Endothelial cell of umbilical vein (primary cell): ENCODE data around the gene DBNL. TPM values are rescaled to one million over a fixed set of nuclear protein-coding genes. Genes with fewer than 3 reads are reported as not detected.

Experiments used
- BruUV-seq: library from RNA; stranded (reverse); fragments of 400-500 nt; replicated peaks from 2 replicates; lab custom pipeline; 2021; lab: Mats Ljungman, UMichigan
- CTCF ChIA-PET: fragments of 300-600, 350-600 bp; sonication (Branson Sonifier 250); formaldehyde crosslinking; loops from one replicate; lab custom pipeline; 2021; ENCODE audit warnings: antibody characterized with exemption, inconsistent platforms; lab: Charles Lee
- POLR2A ChIA-PET: fragments of 300-600, 350-600 bp; sonication (Branson Sonifier 250); formaldehyde crosslinking; loops from one replicate; lab custom pipeline; 2021; ENCODE audit warnings: antibody characterized with exemption, inconsistent platforms; lab: Charles Lee
- DNase-seq: peaks from one replicate; pipeline ENCODE4 v3.0.0-alpha.2; 2011; ENCODE audit warnings: low read depth, low spot score
- FAIRE-seq: peaks from 2 replicates; lab custom pipeline; 2011; peaks lifted over from hg19 to GRCh38; lab: Jason Lieb, UNC
- H2AFZ ChIP-seq: 2 replicates; pipeline ENCODE4 v1.6.0; 2012; ENCODE audit warnings: low read depth, low read length, control low read depth, inconsistent platforms
- H3K27ac ChIP-seq: 2 replicates; pipeline ENCODE4 v1.5.1; 2011; ENCODE audit warnings: low read depth, mild to moderate bottlenecking, control low read depth, low read length, moderate library complexity; ENCODE audit not compliant: insufficient read depth
- H3K27me3 ChIP-seq, 2 experiments: 2 replicates each; pipeline versions ENCODE4 v1.6.0 to v1.6.1; 2011; ENCODE audit warnings: low read length in 2 of 2, mixed read lengths in 1 of 2; ENCODE audit not compliant: control insufficient read depth in 2 of 2, insufficient read depth in 2 of 2
- H3K36me3 ChIP-seq, 2 experiments: 2 replicates in 1 of 2; 3 replicates in 1 of 2; pipeline ENCODE4 v1.5.1; 2011; ENCODE audit warnings: low read length in 2 of 2, mild to moderate bottlenecking in 1 of 2, moderate library complexity in 1 of 2; ENCODE audit not compliant: control insufficient read depth in 2 of 2, insufficient read depth in 2 of 2; ENCODE audit errors: extremely low read depth in 1 of 2
- H3K4me1 ChIP-seq: 3 replicates; pipeline ENCODE4 v1.5.1; 2011; ENCODE audit warnings: mild to moderate bottlenecking, low read length; ENCODE audit not compliant: control insufficient read depth, insufficient read depth; ENCODE audit errors: extremely low read depth
- H3K4me2 ChIP-seq: 2 replicates; pipeline ENCODE4 v1.6.1; 2011; ENCODE audit warnings: low read length, control low read depth, mixed read lengths; ENCODE audit not compliant: insufficient read depth
- H3K4me3 ChIP-seq, 3 experiments: fragments of 200-600 bp in 1 of 3; sonication (generic), shearing (Covaris generic) in 1 of 3; replicated peaks in 1 of 3; 2 replicates each; pipeline ENCODE4 v1.5.1; 2011 to 2016; ENCODE audit warnings: control low read depth in 3 of 3, low read length in 3 of 3, mild to moderate bottlenecking in 2 of 3, inconsistent platforms in 1 of 3, low read depth in 1 of 3, moderate library complexity in 1 of 3; ENCODE audit not compliant: insufficient read depth in 1 of 3
- H3K79me2 ChIP-seq: 2 replicates; pipeline ENCODE4 v1.6.0; 2012; ENCODE audit warnings: low read length, inconsistent platforms; ENCODE audit not compliant: control insufficient read depth, insufficient read depth
- H3K9ac ChIP-seq: replicated peaks from 2 replicates; pipeline ENCODE3; 2011; ENCODE audit warnings: low read length, control low read depth; ENCODE audit not compliant: insufficient read depth; ENCODE audit errors: extremely low read depth
- H3K9me1 ChIP-seq: replicated peaks from 3 replicates; pipeline ENCODE4 v1.6.0; 2011; ENCODE audit warnings: mild to moderate bottlenecking, low read length; ENCODE audit not compliant: control insufficient read depth, insufficient read depth; ENCODE audit errors: extremely low read depth
- H3K9me3 ChIP-seq: replicated peaks from 2 replicates; pipeline ENCODE4 v1.5.1; 2012; ENCODE audit warnings: low read length, inconsistent platforms; ENCODE audit not compliant: control insufficient read depth, insufficient read depth
- H4K20me1 ChIP-seq: replicated peaks from 2 replicates; pipeline ENCODE3; 2011; ENCODE audit warnings: mild to moderate bottlenecking, low read length; ENCODE audit not compliant: control insufficient read depth, insufficient read depth; ENCODE audit errors: extremely low read depth
- EZH2 ChIP-seq: IDR thresholded peaks from 2 replicates; pipeline ENCODE4 v1.6.1; 2012; ENCODE audit warnings: borderline replicate concordance, low read depth, mild to moderate bottlenecking, moderate library complexity, low read length, inconsistent platforms; ENCODE audit not compliant: severe bottlenecking
- FOS ChIP-seq: IDR thresholded peaks from 2 replicates; pipeline ENCODE4 v1.6.1; 2011; ENCODE audit warnings: mild to moderate bottlenecking, low read length, moderate library complexity, borderline replicate concordance; ENCODE audit not compliant: insufficient read depth
- GATA2 ChIP-seq: IDR thresholded peaks from 2 replicates; pipeline ENCODE4 v1.7.0; 2011; ENCODE audit warnings: low read depth, mild to moderate bottlenecking, moderate library complexity, mixed read lengths, low read length; ENCODE audit not compliant: insufficient read length, insufficient read depth
- JUN ChIP-seq: IDR thresholded peaks from 2 replicates; pipeline ENCODE4 v1.6.1; 2011; ENCODE audit warnings: borderline replicate concordance, low read depth; ENCODE audit not compliant: insufficient read length, insufficient read depth
- MYC ChIP-seq: IDR thresholded peaks from one replicate; pipeline ENCODE4 v1.6.1; 2011; ENCODE audit warnings: mild to moderate bottlenecking, low read depth, low read length
- POLR2A ChIP-seq: IDR thresholded peaks from 2 replicates; pipeline ENCODE4 v1.6.1; 2012; ENCODE audit warnings: low read depth, mild to moderate bottlenecking, control low read depth, low read length
- POLR2AphosphoS5 ChIP-seq: IDR thresholded peaks from 2 replicates; pipeline ENCODE4 v1.6.1; 2012; ENCODE audit warnings: low read depth, mild to moderate bottlenecking, control low read depth, low read length, moderate library complexity; ENCODE audit not compliant: insufficient read depth
- dilution Hi-C: fragments of 300-500 bp; cut with MboI; formaldehyde crosslinking; loops from one replicate; pipeline ENCODE4 v1.15.0; 2019; ENCODE audit warnings: low sequenced_read_pairs; ENCODE audit not compliant: extremely low pct_ligation_motif_present
- intact Hi-C: fragments of 100-400 bp; cut with micrococcal nuclease; formaldehyde crosslinking; loops from one replicate; pipeline ENCODE4 v1.10.0; 2022
- polyA plus RNA-seq, 4 experiments: library from polyadenylated mRNA; depleted of rRNA in 3 of 4; stranded (reverse) in 3 of 4; unstranded in 1 of 4; fragments of >200 nt; gene quantifications; 2 replicates each; pipeline versions ENCODE4 v1.2.1 to v1.2.3, GENCODE V29; 2011 to 2012; ENCODE audit warnings: missing spikeins in 1 of 4
- total RNA-seq: library from RNA; stranded (reverse); gene quantifications from 2 replicates; pipeline ENCODE4 v1.2.3, GENCODE V29; 2021
- TF ChIP-seq, protein P1 (sequence below), 2 donors: IDR thresholded peaks; 1 replicate in 1 of 2; 2 replicates in 1 of 2; pipeline ENCODE4 v1.5.1; 2011; ENCODE audit warnings: low read length in 2 of 2, mild to moderate bottlenecking in 2 of 2, moderate library complexity in 2 of 2, control low read depth in 1 of 2, inconsistent platforms in 1 of 2, low read depth in 1 of 2; ENCODE audit not compliant: insufficient read depth in 1 of 2; ENCODE audit errors: extremely low read depth in 1 of 2
- TF ChIP-seq, protein P2 (sequence below): IDR thresholded peaks from 2 replicates; pipeline ENCODE4 v1.6.1; 2011; ENCODE audit not compliant: insufficient read depth, insufficient read length

Gene DBNL
- total and polyA plus RNA-seq, 2 donors (not counting 3 experiments of a cell fraction or from before 2014, with no cell fraction given), result 94.0 to 123 TPM

GRCh38 chr7:44059219-44060090, 15.0 kb downstream of the DBNL start:
- intact Hi-C loops (no loop called here), dilution Hi-C loops (no loop called here)
- peaks cover 2 to 9% of the 10 kb centered on the region in 2 experiments for H3K27me3 ChIP-seq
- no peaks in the 10 kb centered on the region for H3K9me1 ChIP-seq
- peaks cover 2% of the 10 kb centered on the region for H3K79me2 ChIP-seq
- DNase-seq, result no peak
- H2AFZ ChIP-seq, result no peak overlapping the region
- no peaks in the 10 kb centered on the region for H3K9me3 ChIP-seq
- H3K4me2 ChIP-seq, result no peak overlapping the region
- H3K27ac ChIP-seq, result no peak overlapping the region
- CTCF ChIA-PET, result interaction anchor here (0.6 to 1.3 kb wide), 3 partner anchors 8 to 40 kb away, joined by 3 read pairs; no protein-coding TSS in a partner anchor
- POLR2A ChIA-PET, result no interaction called here
- H3K4me1 ChIP-seq, result no peaks in the 10 kb centered on the region
- no TSS peak for BruUV-seq
- TF ChIP-seq POLR2AphosphoS5 (no peak), POLR2A (no peak), JUN (no peak), MYC (no peak), FOS (no peak), EZH2 (no peak), GATA2 (no peak)
- TF ChIP-seq, protein P1, sequence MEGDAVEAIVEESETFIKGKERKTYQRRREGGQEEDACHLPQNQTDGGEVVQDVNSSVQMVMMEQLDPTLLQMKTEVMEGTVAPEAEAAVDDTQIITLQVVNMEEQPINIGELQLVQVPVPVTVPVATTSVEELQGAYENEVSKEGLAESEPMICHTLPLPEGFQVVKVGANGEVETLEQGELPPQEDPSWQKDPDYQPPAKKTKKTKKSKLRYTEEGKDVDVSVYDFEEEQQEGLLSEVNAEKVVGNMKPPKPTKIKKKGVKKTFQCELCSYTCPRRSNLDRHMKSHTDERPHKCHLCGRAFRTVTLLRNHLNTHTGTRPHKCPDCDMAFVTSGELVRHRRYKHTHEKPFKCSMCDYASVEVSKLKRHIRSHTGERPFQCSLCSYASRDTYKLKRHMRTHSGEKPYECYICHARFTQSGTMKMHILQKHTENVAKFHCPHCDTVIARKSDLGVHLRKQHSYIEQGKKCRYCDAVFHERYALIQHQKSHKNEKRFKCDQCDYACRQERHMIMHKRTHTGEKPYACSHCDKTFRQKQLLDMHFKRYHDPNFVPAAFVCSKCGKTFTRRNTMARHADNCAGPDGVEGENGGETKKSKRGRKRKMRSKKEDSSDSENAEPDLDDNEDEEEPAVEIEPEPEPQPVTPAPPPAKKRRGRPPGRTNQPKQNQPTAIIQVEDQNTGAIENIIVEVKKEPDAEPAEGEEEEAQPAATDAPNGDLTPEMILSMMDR (IDR thresholded peaks at IDR 0.05; ENCODE audit: extremely low read depth in 1 of 2, insufficient read depth in 1 of 2, low read depth in 1 of 2, low read length in 2 of 2), result no peak
- TF ChIP-seq, protein P2, sequence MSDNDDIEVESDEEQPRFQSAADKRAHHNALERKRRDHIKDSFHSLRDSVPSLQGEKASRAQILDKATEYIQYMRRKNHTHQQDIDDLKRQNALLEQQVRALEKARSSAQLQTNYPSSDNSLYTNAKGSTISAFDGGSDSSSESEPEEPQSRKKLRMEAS, result no peak
- no peak overlapping the region for H3K9ac ChIP-seq
- no peaks in the 10 kb centered on the region for H4K20me1 ChIP-seq
- H3K4me3 ChIP-seq, result no peak overlapping the region
- FAIRE-seq, result no peak
- H3K36me3 ChIP-seq, result peaks cover 9 to 48% of the 10 kb centered on the region in 2 experiments
